ENCODE results near the gene WNT5A.

The WNT5A gene

GRCh38 chr3:55486857-55487380 is at the start of gene WNT5A:
Gene WNT5A, minus strand, starts transcription at chr3:55487306. Its CDS starts 321 bp downstream, at chr3:55486985.
- no peak for DNase-seq

- DNase-seq, result no peak
These were observed 47.8 kb upstream of the WNT5A start for GRCh38 chr3:55534876-55535275.

- DNase-seq, result no peak
These were observed 45.7 kb upstream of the WNT5A start for GRCh38 chr3:55532806-55533205.

- DNase-seq, result no peak
These were observed 44.2 kb upstream of the WNT5A start for GRCh38 chr3:55531321-55531720.

GRCh38 chr3:55527361-55527760 is 40.3 kb upstream of the WNT5A start:
- DNase-seq, result no peak

GRCh38 chr3:55526332-55527030 is 39.4 kb upstream of the WNT5A start:
- no peak for DNase-seq

GRCh38 chr3:55525436-55525835 is 38.3 kb upstream of the WNT5A start:
- no peak for DNase-seq

- DNase-seq, result no peak
These were observed 37.6 kb upstream of the WNT5A start for GRCh38 chr3:55524565-55525244.

GRCh38 chr3:55523471-55523870 is 36.4 kb upstream of the WNT5A start:
- DNase-seq, result no peak

GRCh38 chr3:55521738-55522421 is 34.8 kb upstream of the WNT5A start:
- no peak for DNase-seq

- no peak for DNase-seq
These were observed 34.1 kb upstream of the WNT5A start for GRCh38 chr3:55521064-55521737.

- DNase-seq, result no peak
These were observed 31.9 kb upstream of the WNT5A start for GRCh38 chr3:55519019-55519418.

GRCh38 chr3:55518451-55518850 is 31.3 kb upstream of the WNT5A start:
- no peak for DNase-seq

GRCh38 chr3:55516392-55517030 is 29.4 kb upstream of the WNT5A start:
- no peak for DNase-seq

GRCh38 chr3:55515550-55516246 is 28.6 kb upstream of the WNT5A start:
- no peak for DNase-seq

- DNase-seq, result no peak
These were observed 27.9 kb upstream of the WNT5A start for GRCh38 chr3:55514962-55515361.

GRCh38 chr3:55512571-55513343 is 25.7 kb upstream of the WNT5A start:
- no peak for DNase-seq

- no peak for DNase-seq
These were observed 24.9 kb upstream of the WNT5A start for GRCh38 chr3:55511895-55512570.

GRCh38 chr3:55508335-55508734 is 21.2 kb upstream of the WNT5A start:
- DNase-seq, result no peak

- no peak for DNase-seq
These were observed 20.7 kb upstream of the WNT5A start for GRCh38 chr3:55507808-55508207.

GRCh38 chr3:55505776-55506175 is 18.7 kb upstream of the WNT5A start:
- DNase-seq, result no peak
